ENCODE results near the gene CCNL2.
A peak's percentile ranks its signal among the peaks of the same experiment; 100 is the strongest.
"Not testable (repeated sequence)": the region's sequence is repeated elsewhere in the genome, so short reads cannot be mapped to it uniquely, and the experiment has no call there.

Gene CCNL2

DNA sequence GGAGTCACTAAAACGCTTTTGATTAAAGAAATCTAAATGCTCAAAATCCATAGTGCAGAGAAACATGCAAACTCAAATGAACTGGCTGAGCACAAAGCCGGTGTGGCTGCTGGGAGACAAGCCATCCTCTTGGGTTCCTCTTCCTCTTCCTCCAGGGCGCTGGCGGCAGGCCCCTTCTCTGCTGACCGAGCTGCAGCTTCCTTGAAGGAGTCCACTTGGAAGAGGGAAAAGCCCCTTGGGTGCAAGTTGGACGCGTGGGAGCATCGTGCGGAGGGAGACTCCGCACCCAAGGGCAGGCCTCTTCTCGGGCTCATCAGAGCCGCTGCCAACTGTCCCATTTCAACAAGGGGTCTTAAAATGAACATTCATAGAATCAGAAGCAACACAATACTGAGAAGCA lies 7.9 kb downstream of the CCNL2 start:
- Histone ChIP-seq H3K4me3 (ENCODE audit: severe bottlenecking) (no peak overlapping the region), H3K27me3 (ENCODE audit: insufficient read depth, poor library complexity, severe bottlenecking) (no peaks in the 10 kb centered on the region), H3K9me3 (ENCODE audit: severe bottlenecking) (no peaks in the 10 kb centered on the region), H3K36me3 (ENCODE audit: low read depth) (peaks cover 100% of the 10 kb centered on the region), H3K27ac (ENCODE audit: poor library complexity, severe bottlenecking) (no peak overlapping the region), H3K4me1 (ENCODE audit: insufficient read depth, poor library complexity, severe bottlenecking) (no peaks in the 10 kb centered on the region)
- TF ChIP-seq, protein P1, sequence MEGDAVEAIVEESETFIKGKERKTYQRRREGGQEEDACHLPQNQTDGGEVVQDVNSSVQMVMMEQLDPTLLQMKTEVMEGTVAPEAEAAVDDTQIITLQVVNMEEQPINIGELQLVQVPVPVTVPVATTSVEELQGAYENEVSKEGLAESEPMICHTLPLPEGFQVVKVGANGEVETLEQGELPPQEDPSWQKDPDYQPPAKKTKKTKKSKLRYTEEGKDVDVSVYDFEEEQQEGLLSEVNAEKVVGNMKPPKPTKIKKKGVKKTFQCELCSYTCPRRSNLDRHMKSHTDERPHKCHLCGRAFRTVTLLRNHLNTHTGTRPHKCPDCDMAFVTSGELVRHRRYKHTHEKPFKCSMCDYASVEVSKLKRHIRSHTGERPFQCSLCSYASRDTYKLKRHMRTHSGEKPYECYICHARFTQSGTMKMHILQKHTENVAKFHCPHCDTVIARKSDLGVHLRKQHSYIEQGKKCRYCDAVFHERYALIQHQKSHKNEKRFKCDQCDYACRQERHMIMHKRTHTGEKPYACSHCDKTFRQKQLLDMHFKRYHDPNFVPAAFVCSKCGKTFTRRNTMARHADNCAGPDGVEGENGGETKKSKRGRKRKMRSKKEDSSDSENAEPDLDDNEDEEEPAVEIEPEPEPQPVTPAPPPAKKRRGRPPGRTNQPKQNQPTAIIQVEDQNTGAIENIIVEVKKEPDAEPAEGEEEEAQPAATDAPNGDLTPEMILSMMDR (IDR thresholded peaks at IDR 0.05; ENCODE audit: poor library complexity, severe bottlenecking) = no peak
- no peak for DNase-seq (ENCODE audit: low spot score)
- no peak for ATAC-seq (ENCODE audit: low read depth)

DNA sequence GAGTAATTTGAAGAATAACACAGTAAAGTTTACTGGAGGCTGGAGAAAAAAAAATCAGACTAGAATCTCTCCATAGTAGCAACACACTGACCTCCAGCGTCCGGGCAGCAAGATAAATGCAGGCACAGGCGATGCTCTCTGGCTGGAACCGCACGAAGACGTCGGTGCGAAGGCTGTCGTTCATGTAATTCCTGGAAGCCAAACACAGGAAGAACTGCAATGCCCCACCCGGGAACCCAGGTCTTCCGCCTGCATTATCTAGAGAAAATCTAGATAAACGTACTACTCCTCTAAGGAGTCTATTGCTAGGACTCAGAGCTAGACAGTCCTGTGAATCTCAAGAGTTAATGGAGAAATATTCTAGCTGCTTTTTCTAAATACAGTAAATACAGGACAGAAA lies 8.5 kb downstream of the CCNL2 start:
- H3K9me3 ChIP-seq (ENCODE audit: severe bottlenecking) = no peaks in the 10 kb centered on the region
- ATAC-seq (ENCODE audit: low read depth) = no peak
- H3K4me3 ChIP-seq (ENCODE audit: severe bottlenecking) = no peak overlapping the region
- H3K36me3 ChIP-seq (ENCODE audit: low read depth) = peaks cover 100% of the 10 kb centered on the region
- H3K27me3 ChIP-seq (ENCODE audit: insufficient read depth, poor library complexity, severe bottlenecking) = no peaks in the 10 kb centered on the region
- H3K27ac ChIP-seq (ENCODE audit: poor library complexity, severe bottlenecking) = no peak overlapping the region
- TF ChIP-seq, protein P1 (IDR thresholded peaks at IDR 0.05; ENCODE audit: poor library complexity, severe bottlenecking) = no peak
- DNase-seq (ENCODE audit: low spot score) = no peak
- H3K4me1 ChIP-seq (ENCODE audit: insufficient read depth, poor library complexity, severe bottlenecking) = no peaks in the 10 kb centered on the region

DNA sequence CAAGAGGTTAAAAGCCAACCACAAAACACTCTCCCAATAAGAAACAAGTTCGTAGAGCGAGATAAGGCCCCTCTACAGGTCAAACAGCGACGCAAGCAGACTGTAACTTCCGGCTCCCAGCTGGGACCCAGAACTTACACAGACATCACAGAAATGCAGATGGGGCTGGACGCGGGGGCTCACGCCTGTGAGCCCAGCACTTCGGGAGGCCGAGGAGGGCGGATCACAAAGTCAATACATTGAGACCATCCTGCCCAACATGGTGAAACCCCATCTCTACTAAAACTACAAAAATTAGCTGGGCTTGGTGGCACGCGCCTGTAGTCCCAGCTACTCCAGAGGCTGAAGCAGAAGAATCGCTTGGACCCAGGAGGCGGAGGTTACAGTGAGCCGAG lies 11.1 kb downstream of the CCNL2 start:
- Histone ChIP-seq H3K27ac (ENCODE audit: poor library complexity, severe bottlenecking) (no peak overlapping the region), H3K4me3 (ENCODE audit: severe bottlenecking) (no peak overlapping the region), H3K27me3 (ENCODE audit: insufficient read depth, poor library complexity, severe bottlenecking) (no peaks in the 10 kb centered on the region), H3K9me3 (ENCODE audit: severe bottlenecking) (no peaks in the 10 kb centered on the region), H3K36me3 (ENCODE audit: low read depth) (peaks cover 75% of the 10 kb centered on the region), H3K4me1 (ENCODE audit: insufficient read depth, poor library complexity, severe bottlenecking) (no peaks in the 10 kb centered on the region)
- TF ChIP-seq, protein P1 (IDR thresholded peaks at IDR 0.05; ENCODE audit: poor library complexity, severe bottlenecking) = no peak
- ATAC-seq (ENCODE audit: low read depth) (no peak), DNase-seq (ENCODE audit: low spot score) (no peak)

DNA sequence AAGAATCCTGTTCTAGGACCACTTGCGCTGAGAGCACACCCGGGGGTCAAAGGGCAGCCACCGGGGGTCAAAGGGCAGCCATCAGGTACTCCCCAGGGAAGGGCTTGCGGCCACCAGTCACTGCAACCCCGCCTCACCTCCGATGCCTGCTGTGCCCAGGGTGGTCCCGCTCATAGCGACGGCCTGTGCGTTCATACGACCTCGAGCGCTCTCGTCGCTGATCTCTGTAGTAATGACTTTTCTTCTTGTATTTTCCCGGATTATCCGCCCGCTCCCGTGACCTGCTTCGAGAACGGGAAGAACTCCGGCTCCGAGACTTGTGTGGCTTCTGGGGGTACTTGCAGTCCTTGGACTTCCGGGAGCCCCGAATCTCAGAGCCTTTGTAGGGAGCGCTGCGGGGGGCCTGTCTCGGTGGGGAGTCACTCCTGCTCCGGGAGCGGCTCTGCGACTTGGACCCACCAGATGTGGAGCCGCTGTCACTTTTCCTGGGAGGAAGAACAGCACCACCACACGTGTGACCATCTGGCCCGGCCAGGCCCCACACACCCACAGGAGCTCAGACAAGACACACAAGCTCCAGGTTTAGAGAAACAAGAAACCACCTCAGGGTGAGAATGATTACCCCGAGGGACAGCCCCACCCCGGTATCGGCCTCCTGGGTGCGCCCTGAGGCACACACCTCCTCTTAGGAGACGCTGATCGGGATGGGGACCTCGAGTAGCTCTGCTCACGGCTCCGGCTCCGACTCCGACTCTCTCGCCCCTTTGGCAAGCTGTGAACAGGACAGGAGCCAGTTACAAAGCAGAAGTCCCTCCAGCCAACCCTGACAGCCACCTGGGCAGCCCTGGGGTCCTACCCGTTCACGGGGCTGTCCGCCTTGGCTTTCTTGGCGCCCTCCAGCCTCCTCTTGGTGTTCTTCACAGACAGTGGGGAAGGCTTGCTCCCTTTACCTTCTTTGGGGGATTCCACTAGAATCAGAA lies 11.7 kb downstream of the CCNL2 start:
- Histone ChIP-seq H3K27ac (ENCODE audit: poor library complexity, severe bottlenecking) (no peak overlapping the region), H3K36me3 (ENCODE audit: low read depth) (peaks cover 68% of the 10 kb centered on the region), H3K4me3 (ENCODE audit: severe bottlenecking) (no peak overlapping the region), H3K9me3 (ENCODE audit: severe bottlenecking) (no peaks in the 10 kb centered on the region), H3K4me1 (ENCODE audit: insufficient read depth, poor library complexity, severe bottlenecking) (no peaks in the 10 kb centered on the region), H3K27me3 (ENCODE audit: insufficient read depth, poor library complexity, severe bottlenecking) (no peaks in the 10 kb centered on the region)
- TF ChIP-seq, protein P1 (IDR thresholded peaks at IDR 0.05; ENCODE audit: poor library complexity, severe bottlenecking) = no peak
- DNase-seq (ENCODE audit: low spot score) (no peak), ATAC-seq (ENCODE audit: low read depth) (no peak)

- TF ChIP-seq, protein P1 (IDR thresholded peaks at IDR 0.05; ENCODE audit: poor library complexity, severe bottlenecking) = no peak
- Histone ChIP-seq H3K9me3 (ENCODE audit: severe bottlenecking) (no peaks in the 10 kb centered on the region), H3K27me3 (ENCODE audit: insufficient read depth, poor library complexity, severe bottlenecking) (no peaks in the 10 kb centered on the region), H3K4me3 (ENCODE audit: severe bottlenecking) (no peak overlapping the region), H3K27ac (ENCODE audit: poor library complexity, severe bottlenecking) (no peak overlapping the region), H3K4me1 (ENCODE audit: insufficient read depth, poor library complexity, severe bottlenecking) (no peaks in the 10 kb centered on the region), H3K36me3 (ENCODE audit: low read depth) (peaks cover 54% of the 10 kb centered on the region)
- ATAC-seq (ENCODE audit: low read depth) = peak; percentile 35; the same call in 1 of the 3 replicates
- no peak for DNase-seq (ENCODE audit: low spot score)
Observed at GRCh38 chr1:1385931-1386330, 13.2 kb downstream of the CCNL2 start.

DNA sequence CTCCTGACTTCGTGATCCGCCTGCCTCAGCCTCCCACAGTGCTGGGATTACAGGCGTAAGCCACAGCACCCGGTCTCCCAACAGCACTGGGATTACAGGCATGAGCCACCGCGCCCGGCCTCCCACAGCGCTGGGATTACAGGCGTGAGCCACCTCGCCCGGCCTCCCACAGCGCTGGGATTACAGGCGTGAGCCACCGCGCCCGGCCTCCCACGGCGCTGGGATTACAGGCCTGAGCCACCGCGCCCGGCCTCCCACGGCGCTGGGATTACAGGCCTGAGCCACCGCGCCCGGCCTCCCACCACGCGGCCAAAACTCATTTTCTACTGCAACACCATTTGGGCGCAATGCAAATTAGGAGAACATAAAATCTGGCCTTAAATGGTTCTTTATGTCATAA lies 13.8 kb downstream of the CCNL2 start:
- not testable (repeated sequence) for ATAC-seq (ENCODE audit: low read depth); H3K9me3 ChIP-seq (ENCODE audit: severe bottlenecking); H3K27me3 ChIP-seq (ENCODE audit: insufficient read depth, poor library complexity, severe bottlenecking); H3K4me3 ChIP-seq (ENCODE audit: severe bottlenecking); H3K4me1 ChIP-seq (ENCODE audit: insufficient read depth, poor library complexity, severe bottlenecking); H3K27ac ChIP-seq (ENCODE audit: poor library complexity, severe bottlenecking); DNase-seq (ENCODE audit: low spot score)
- peaks cover 48% of the 10 kb centered on the region for H3K36me3 ChIP-seq (ENCODE audit: low read depth)

Measured in RWPE2 (cell line).